GM10266 (cell line): ENCODE measurements around the gene TMEM14A.
"Not testable (repeated sequence)": the region's sequence is repeated elsewhere in the genome, so short reads cannot be mapped to it uniquely, and the experiment has no call there.

Experiments used
- DNase-seq: peaks from one replicate; pipeline ENCODE4 v3.0.0; 2012; ENCODE audit errors: extremely low spot score
- TF ChIP-seq, protein P1 (sequence below): IDR thresholded peaks from 2 replicates; pipeline ENCODE4 v1.5.1; 2012; ENCODE audit warnings: mild to moderate bottlenecking, low read depth; ENCODE audit not compliant: control insufficient read depth, insufficient read depth; ENCODE audit errors: missing control alignments

Gene TMEM14A

GRCh38 chr6:52645976-52646375 lies 24.9 kb upstream of the TMEM14A start:
- DNase-seq, result no peak
- TF ChIP-seq, protein P1, sequence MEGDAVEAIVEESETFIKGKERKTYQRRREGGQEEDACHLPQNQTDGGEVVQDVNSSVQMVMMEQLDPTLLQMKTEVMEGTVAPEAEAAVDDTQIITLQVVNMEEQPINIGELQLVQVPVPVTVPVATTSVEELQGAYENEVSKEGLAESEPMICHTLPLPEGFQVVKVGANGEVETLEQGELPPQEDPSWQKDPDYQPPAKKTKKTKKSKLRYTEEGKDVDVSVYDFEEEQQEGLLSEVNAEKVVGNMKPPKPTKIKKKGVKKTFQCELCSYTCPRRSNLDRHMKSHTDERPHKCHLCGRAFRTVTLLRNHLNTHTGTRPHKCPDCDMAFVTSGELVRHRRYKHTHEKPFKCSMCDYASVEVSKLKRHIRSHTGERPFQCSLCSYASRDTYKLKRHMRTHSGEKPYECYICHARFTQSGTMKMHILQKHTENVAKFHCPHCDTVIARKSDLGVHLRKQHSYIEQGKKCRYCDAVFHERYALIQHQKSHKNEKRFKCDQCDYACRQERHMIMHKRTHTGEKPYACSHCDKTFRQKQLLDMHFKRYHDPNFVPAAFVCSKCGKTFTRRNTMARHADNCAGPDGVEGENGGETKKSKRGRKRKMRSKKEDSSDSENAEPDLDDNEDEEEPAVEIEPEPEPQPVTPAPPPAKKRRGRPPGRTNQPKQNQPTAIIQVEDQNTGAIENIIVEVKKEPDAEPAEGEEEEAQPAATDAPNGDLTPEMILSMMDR, result no peak

DNA sequence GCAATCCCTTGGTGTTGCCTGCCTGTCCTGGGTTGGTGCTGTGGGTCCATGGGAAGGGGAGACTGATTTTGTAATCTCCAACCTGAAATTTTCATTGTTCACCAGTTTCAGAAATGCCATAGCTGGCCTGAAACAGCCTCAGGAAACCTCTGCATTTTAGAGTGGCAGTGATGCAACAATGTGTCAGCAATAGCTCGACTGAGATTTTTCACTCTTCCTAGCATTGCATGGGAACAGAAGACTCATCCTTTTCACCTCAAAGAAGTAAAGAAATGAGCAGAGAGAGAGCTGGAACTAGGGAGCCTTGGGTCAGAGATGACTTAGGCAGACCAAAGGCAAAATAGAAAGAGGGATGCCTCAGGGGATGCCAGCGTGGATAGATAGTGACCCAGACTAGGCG lies 23.7 kb upstream of the TMEM14A start:
- DNase-seq, result no peak
- TF ChIP-seq, protein P1, result no peak

DNA sequence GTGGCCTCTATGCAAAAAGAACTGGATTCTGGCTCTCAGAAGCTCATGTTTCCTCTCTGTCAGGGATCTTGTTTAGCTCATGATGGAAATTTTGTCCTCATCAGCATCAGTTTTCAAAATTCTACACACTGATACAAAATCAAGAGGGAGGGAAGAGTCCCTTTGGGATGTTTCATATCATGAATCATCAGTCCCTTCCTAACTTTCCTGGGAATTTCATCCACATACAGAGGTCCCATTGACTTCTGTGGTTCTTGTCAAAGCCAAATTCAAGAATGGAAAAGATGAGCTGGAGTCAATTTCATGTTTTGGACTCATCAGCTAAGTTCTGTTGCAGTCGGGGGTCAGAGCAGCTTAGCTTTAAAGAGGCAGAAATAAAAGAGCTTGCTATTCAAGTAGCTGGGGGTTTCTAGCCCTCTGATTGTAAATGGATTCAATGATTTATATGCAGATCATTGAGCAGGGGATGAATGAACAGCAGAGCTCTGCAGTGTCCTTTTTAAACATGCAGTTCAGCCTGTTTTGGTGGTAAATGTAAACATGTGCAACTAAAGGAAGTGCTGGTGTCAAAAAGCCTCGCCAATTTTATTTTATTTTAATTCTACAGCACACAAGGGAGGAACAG lies 21.3 kb upstream of the TMEM14A start:
- TF ChIP-seq, protein P1, result no peak
- no peak for DNase-seq

- DNase-seq, result no peak
- TF ChIP-seq, protein P1, result no peak
Observed at GRCh38 chr6:52650941-52651340, 20.0 kb upstream of the TMEM14A start.

GRCh38 chr6:52653151-52653550 lies 17.8 kb upstream of the TMEM14A start:
- TF ChIP-seq, protein P1, result no peak
- no peak for DNase-seq

GRCh38 chr6:52654007-52654406 lies 16.9 kb upstream of the TMEM14A start:
- no peak for DNase-seq
- TF ChIP-seq, protein P1, result no peak

DNA sequence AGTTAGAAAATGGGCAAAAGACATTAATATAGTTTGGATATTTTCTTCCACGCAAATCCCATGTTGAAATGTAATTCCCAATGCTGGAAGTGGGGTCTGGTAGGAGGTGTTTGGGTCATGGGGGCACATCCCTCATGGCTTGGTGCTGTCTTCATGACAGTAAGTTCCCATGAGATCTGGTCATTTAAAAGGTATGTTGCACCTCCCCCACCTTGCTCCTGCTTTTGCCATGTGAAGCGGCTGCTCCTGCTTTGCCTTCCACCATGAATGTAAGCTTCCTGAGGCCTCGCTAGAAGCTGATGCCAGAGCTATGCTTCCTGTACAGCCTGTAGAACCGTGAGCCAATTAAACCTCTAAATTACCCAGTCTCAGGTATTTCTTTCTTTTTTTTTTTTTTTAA lies 16.3 kb upstream of the TMEM14A start:
- TF ChIP-seq, protein P1, result no peak
- no peak for DNase-seq

DNA sequence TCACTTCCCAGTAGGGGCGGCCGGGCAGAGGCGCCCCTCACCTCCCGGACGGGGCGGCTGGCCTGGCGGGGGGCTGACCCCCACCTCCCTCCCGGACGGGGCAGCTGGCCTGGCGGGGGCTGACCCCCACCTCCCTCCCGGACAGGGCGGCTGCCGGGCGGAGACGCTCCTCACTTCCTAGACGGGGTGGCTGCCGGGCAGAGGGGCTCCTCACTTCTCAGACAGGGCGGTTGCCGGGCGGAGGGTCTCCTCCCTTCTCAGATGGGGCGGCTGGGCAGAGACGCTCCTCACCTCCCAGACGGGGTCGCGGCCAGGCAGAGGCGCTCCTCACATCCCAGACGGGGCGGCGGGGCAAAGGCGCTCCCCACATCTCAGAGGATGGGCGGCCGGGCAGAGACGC lies 15.0 kb upstream of the TMEM14A start:
- not testable (repeated sequence) for DNase-seq
